ENCODE measurements around the gene SPTSSB. TPM values are rescaled to one million over a fixed set of nuclear protein-coding genes. Genes with fewer than 3 reads are reported as not detected.

SPTSSB gene
- total RNA-seq, 4 donors from 2014 or later, result 0.41 to 0.48 TPM; not detected in 2

- no peaks in the 10 kb centered on the region for H3K4me1 ChIP-seq
- H3K27ac ChIP-seq, result no peak overlapping the region
- 86 to 92% methylated on average over 1 of the region's 1 CpG for WGBS, 2 donors (ENCODE audit: low coverage in 1 of 2)
- no peaks in the 10 kb centered on the region for H3K27me3 ChIP-seq
- no peaks in the 10 kb centered on the region for H3K9me3 ChIP-seq
- no peak overlapping the region for H3K4me3 ChIP-seq
- in situ Hi-C loops (cut with MboI; ENCODE audit: low pct_ligation_motif_present in 1 of 4, low pct_unique_long_range_greater_than_20kb in 1 of 4, low sequenced_read_pairs in 3 of 4) (no loop called here), intact Hi-C loops (cut with DNase I; ENCODE audit: low total_unique reads) (no loop called here)
- TF ChIP-seq CTCF (IDR thresholded peaks at IDR 0.05) (no peak), POLR2AphosphoS5 (IDR thresholded peaks at IDR 0.05) (no peak), POLR2A (IDR thresholded peaks at IDR 0.05) (no peak), EP300 (IDR thresholded peaks at IDR 0.05; ENCODE audit: low read depth) (no peak)
- no peaks in the 10 kb centered on the region for H3K36me3 ChIP-seq
- no peak for DNase-seq
These were observed 20.0 kb downstream of the SPTSSB start for GRCh38 chr3:161351330-161351729.

GRCh38 chr3:161350916-161351315 is 20.4 kb downstream of the SPTSSB start:
- Histone ChIP-seq H3K36me3 (no peaks in the 10 kb centered on the region), H3K4me1 (no peaks in the 10 kb centered on the region), H3K27ac (no peak overlapping the region), H3K27me3 (no peaks in the 10 kb centered on the region), H3K9me3 (no peaks in the 10 kb centered on the region), H3K4me3 (no peak overlapping the region)
- intact Hi-C loops (cut with DNase I; ENCODE audit: low total_unique reads) (no loop called here), in situ Hi-C loops (cut with MboI; ENCODE audit: low pct_ligation_motif_present in 1 of 4, low pct_unique_long_range_greater_than_20kb in 1 of 4, low sequenced_read_pairs in 3 of 4) (no loop called here)
- no peak for DNase-seq
- no peak for TF ChIP-seq POLR2A (IDR thresholded peaks at IDR 0.05)
- no peak for TF ChIP-seq POLR2AphosphoS5 (IDR thresholded peaks at IDR 0.05)
- TF ChIP-seq EP300 (IDR thresholded peaks at IDR 0.05; ENCODE audit: low read depth), result no peak
- TF ChIP-seq CTCF (IDR thresholded peaks at IDR 0.05), result no peak

GRCh38 chr3:161349529-161350312 is 21.6 kb downstream of the SPTSSB start:
- H3K27ac ChIP-seq, result no peak overlapping the region
- WGBS, 2 donors (ENCODE audit: low coverage in 1 of 2), result 52% methylated on average over 7 of the region's 7 CpGs
- DNase-seq, result no peak

GRCh38 chr3:161348796-161349400 is 22.4 kb downstream of the SPTSSB start:
- Histone ChIP-seq H3K27ac (no peak overlapping the region), H3K4me3 (no peak overlapping the region), H3K9me3 (no peaks in the 10 kb centered on the region), H3K4me1 (no peaks in the 10 kb centered on the region), H3K27me3 (no peaks in the 10 kb centered on the region), H3K36me3 (no peaks in the 10 kb centered on the region)
- intact Hi-C loops (cut with DNase I; ENCODE audit: low total_unique reads), result no loop called here
- TF ChIP-seq POLR2A (IDR thresholded peaks at IDR 0.05) (no peak), CTCF (IDR thresholded peaks at IDR 0.05) (no peak), POLR2AphosphoS5 (IDR thresholded peaks at IDR 0.05) (no peak), EP300 (IDR thresholded peaks at IDR 0.05; ENCODE audit: low read depth) (no peak)
- 78 to 83% methylated on average over 2 of the region's 2 CpGs for WGBS, 2 donors (ENCODE audit: low coverage in 1 of 2)
- in situ Hi-C loops (cut with MboI; ENCODE audit: low pct_ligation_motif_present in 1 of 4, low pct_unique_long_range_greater_than_20kb in 1 of 4, low sequenced_read_pairs in 3 of 4), result no loop called here
- DNase-seq, result no peak

More at GRCh38 chr3:161349529-161350312, 21.6 kb downstream of the SPTSSB start:
- no peak for TF ChIP-seq POLR2AphosphoS5 (IDR thresholded peaks at IDR 0.05)
- TF ChIP-seq POLR2A (IDR thresholded peaks at IDR 0.05), result no peak
- in situ Hi-C loops (cut with MboI; ENCODE audit: low pct_ligation_motif_present in 1 of 4, low pct_unique_long_range_greater_than_20kb in 1 of 4, low sequenced_read_pairs in 3 of 4), result no loop called here
- Histone ChIP-seq H3K9me3 (no peaks in the 10 kb centered on the region), H3K4me3 (no peak overlapping the region), H3K27me3 (no peaks in the 10 kb centered on the region), H3K36me3 (no peaks in the 10 kb centered on the region), H3K4me1 (no peaks in the 10 kb centered on the region)
- intact Hi-C loops (cut with DNase I; ENCODE audit: low total_unique reads), result no loop called here

Measured in transverse colon (tissue), 4 donors.